PC-3 (cell line): ENCODE data around the gene SETBP1.

Experiments
- EZH2 ChIP-seq: fragments of 300-600 bp; sonication (generic); IDR thresholded peaks from one replicate; pipeline ENCODE4 v1.6.1; 2017; ENCODE audit warnings: antibody characterized with exemption, mild to moderate bottlenecking, low read length; ENCODE audit not compliant: unreplicated experiment
- TF ChIP-seq, protein P1 (sequence below): fragments of 300-600 bp; sonication (generic); conservative IDR thresholded peaks from 2 replicates; pipeline ENCODE4 v1.5.1; 2017; ENCODE audit warnings: antibody characterized with exemption, low read depth, mild to moderate bottlenecking, low read length

DNA sequence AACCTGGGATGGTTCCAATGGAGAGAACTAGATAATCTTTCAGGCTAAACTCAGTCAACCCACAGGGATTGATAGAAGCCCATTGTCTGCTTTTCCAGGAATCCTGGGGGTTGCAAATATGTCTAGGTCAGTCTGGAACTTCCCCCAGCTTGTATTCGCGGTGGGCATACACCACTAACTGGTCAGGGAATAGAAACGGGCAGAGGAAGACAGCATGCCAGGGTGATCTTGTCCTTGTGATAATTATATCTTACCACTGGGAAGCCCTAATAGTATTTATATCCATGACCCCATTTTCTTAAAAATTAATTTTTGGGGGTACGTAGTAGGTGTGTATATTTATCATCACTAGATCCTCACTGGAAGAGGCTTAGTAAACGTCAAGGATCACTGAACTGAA lies 101.9 kb downstream of the SETBP1 start:
- TF ChIP-seq, protein P1, sequence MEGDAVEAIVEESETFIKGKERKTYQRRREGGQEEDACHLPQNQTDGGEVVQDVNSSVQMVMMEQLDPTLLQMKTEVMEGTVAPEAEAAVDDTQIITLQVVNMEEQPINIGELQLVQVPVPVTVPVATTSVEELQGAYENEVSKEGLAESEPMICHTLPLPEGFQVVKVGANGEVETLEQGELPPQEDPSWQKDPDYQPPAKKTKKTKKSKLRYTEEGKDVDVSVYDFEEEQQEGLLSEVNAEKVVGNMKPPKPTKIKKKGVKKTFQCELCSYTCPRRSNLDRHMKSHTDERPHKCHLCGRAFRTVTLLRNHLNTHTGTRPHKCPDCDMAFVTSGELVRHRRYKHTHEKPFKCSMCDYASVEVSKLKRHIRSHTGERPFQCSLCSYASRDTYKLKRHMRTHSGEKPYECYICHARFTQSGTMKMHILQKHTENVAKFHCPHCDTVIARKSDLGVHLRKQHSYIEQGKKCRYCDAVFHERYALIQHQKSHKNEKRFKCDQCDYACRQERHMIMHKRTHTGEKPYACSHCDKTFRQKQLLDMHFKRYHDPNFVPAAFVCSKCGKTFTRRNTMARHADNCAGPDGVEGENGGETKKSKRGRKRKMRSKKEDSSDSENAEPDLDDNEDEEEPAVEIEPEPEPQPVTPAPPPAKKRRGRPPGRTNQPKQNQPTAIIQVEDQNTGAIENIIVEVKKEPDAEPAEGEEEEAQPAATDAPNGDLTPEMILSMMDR: no peak
- TF ChIP-seq EZH2: no peak
